BLaER1 (cell line): Measurements from ENCODE around the gene COMMD3.

Source experiments
- H3K27ac ChIP-seq: shearing (Covaris generic); formaldehyde crosslinking; 2 replicates; pipeline ENCODE4 v1.8.1; 2022
- H3K27me3 ChIP-seq: shearing (Covaris generic); formaldehyde crosslinking; 2 replicates; pipeline ENCODE4 v1.8.1; 2022
- H3K36me3 ChIP-seq: shearing (Covaris generic); formaldehyde crosslinking; 2 replicates; pipeline ENCODE4 v1.8.1; 2022
- H3K4me1 ChIP-seq: shearing (Covaris generic); formaldehyde crosslinking; 2 replicates; pipeline ENCODE4 v1.8.1; 2022
- H3K4me2 ChIP-seq: shearing (Covaris generic); formaldehyde crosslinking; 2 replicates; pipeline ENCODE4 v1.8.1; 2022
- H3K4me3 ChIP-seq: shearing (Covaris generic); formaldehyde crosslinking; 2 replicates; pipeline ENCODE4 v1.8.1; 2022
- H3K9ac ChIP-seq: shearing (Covaris generic); formaldehyde crosslinking; 2 replicates; pipeline ENCODE4 v1.8.1; 2022
- H3K9me3 ChIP-seq: shearing (Covaris generic); formaldehyde crosslinking; 2 replicates; pipeline ENCODE4 v1.8.1; 2022
- H4K20me1 ChIP-seq: shearing (Covaris generic); formaldehyde crosslinking; 2 replicates; pipeline ENCODE4 v1.8.1; 2022
- Cebpa-rat ChIP-seq: shearing (Covaris generic); IDR thresholded peaks from 2 replicates; pipeline ENCODE4 v1.8.1; 2022

COMMD3 gene

DNA sequence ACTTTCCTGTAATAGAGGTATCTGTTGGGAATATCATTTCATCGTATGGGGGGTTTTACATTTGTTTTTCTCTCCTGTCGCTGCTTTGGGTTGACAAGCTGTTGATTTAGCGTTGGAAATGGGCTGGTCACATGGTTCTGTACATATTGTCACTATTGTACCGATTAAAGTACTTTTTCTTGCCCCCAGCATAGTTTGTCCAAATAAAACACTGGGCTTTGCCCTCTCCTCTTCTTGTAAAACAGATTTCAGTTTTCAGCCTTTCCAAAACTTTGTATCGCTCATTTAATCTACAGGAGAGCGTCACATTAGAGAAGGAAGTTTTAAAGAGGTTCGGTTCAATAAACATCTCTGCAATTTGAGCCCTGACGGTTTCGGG lies 8.7 kb downstream of the COMMD3 start:
- Histone ChIP-seq H3K9me3 (no peaks in the 10 kb centered on the region), H4K20me1 (peaks cover 56% of the 10 kb centered on the region), H3K4me3 (peak overlapping the region; percentile 75), H3K4me1 (no peaks in the 10 kb centered on the region), H3K9ac (peak overlapping the region; percentile 97), H3K27me3 (peaks cover 87% of the 10 kb centered on the region), H3K27ac (peak overlapping the region; percentile 96), H3K4me2 (peak overlapping the region; percentile 55), H3K36me3 (peaks cover 9% of the 10 kb centered on the region; the same call in 1 of the 2 replicates)
- no peak for TF ChIP-seq Cebpa-rat

DNA sequence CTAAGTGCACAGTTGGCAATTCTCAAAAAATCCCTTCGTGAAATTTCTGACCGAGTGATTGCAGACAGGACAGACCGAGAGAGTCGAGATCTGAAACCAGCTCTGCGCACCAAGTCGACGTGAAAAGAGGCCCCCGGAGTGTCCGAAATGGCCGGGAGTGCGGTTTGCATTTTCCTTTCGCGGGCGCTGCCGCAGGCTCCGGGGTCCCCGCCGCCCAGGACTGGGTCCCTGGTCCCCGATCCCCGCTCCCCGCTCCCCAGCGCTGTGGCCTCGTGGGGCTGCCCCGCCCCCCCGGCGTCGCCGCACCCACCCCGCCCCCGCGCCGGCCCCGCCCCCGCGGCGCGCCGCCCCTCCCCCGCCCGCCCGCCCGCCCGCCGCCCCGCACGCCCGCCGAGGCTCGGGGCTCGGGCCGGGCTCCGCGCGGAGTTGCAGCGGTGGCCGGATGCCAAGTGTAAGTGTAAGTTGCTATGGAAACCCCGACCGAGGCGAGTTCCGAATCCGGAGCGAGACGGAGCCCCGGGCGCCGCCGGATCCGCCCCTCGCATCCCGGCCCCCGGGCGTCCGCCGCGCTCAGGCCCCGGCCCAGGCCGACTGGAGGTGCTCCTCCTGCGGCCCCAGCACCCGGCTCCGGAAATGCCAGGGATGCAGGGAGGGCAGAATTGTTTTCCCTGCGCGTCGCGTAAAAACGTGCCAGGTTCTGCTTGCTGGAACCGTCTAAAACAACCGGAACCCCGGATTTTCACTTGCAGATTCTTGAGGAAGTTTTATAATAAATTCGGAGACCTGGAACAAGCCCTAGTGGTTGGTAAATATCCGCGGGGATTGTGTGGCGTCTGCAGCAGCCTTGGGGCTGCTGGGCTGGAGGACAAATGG lies 9.3 kb downstream of the COMMD3 start:
- no peaks in the 10 kb centered on the region for H3K9me3 ChIP-seq
- H3K4me1 ChIP-seq: no peaks in the 10 kb centered on the region
- peak overlapping the region; percentile 97 for H3K9ac ChIP-seq
- H3K27ac ChIP-seq: peak overlapping the region; percentile 98
- peaks cover 49% of the 10 kb centered on the region for H4K20me1 ChIP-seq
- H3K4me2 ChIP-seq: peak overlapping the region; percentile 59
- peaks cover 10% of the 10 kb centered on the region; the same call in 1 of the 2 replicates for H3K36me3 ChIP-seq
- peak overlapping the region; percentile 77 for H3K4me3 ChIP-seq
- no peak for TF ChIP-seq Cebpa-rat
- H3K27me3 ChIP-seq: peaks cover 86% of the 10 kb centered on the region

DNA sequence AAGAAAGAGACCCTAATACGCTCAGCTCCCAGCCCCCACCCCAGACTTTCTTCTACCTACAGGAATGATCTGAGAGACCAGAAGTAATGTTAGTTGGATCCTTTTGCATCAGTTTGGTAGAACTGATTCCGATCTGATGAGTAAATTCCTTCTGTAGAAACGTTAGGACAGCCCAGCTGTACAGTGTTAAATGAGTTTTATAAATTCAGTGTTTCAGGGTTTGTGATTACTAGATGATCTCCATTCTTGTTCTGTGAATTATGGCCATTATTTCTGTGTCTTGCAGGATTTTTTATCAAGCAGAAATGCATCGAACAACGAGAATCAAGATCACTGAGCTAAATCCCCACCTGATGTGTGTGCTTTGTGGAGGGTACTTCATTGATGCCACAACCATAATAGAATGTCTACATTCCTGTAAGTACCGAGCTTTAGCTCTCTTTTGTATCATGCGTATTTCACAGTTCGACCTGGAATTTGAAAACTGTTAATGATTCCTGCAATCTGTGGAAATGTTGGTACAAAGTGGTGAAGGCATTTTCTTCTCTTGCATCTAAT lies 10.0 kb downstream of the COMMD3 start:
- Histone ChIP-seq H3K36me3 (peaks cover 10% of the 10 kb centered on the region; the same call in 1 of the 2 replicates), H3K27me3 (peaks cover 86% of the 10 kb centered on the region), H3K9ac (peak overlapping the region; percentile 85), H3K9me3 (no peaks in the 10 kb centered on the region), H3K4me2 (peak overlapping the region; percentile 59), H3K4me3 (peak overlapping the region; percentile 77), H3K27ac (peak overlapping the region; percentile 98), H3K4me1 (no peaks in the 10 kb centered on the region), H4K20me1 (peaks cover 48% of the 10 kb centered on the region)
- no peak for TF ChIP-seq Cebpa-rat

DNA sequence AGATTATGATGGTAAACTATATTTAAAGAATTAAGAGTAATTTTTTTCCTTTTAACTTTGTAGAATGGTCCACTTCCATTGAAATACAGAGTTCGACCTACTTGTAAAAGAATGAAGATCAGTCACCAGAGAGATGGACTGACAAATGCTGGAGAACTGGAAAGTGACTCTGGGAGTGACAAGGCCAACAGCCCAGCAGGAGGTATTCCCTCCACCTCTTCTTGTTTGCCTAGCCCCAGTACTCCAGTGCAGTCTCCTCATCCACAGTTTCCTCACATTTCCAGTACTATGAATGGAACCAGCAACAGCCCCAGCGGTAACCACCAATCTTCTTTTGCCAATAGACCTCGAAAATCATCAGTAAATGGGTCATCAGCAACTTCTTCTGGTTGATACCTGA lies 13.0 kb downstream of the COMMD3 start:
- H3K27me3 ChIP-seq: peaks cover 86% of the 10 kb centered on the region

DNA sequence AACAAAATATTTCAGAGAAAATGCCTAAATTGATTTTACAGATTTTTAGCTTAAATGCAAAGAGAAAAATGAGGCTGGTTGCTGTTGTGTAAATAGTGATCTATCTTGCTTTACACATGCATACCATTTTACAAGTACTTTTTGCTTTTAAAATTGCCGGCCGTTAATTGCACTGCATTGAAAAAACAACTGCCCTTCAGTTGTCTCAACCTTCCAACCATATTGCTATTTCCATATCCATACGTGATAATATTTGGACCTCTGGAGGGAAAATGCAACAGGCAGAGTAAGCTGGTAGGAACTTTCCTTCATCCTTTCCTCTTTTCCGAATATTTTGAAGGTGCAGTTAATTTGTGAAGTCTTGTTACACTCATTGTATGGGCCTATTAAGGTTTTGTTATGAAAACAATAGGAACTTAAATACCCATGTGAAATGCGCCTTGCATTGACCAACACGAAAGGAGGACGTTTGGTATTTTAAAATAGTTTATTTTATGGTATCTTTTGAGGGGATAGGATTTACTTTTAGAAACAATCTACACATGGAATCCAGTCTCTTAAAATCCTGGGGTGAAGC lies 16.0 kb downstream of the COMMD3 start:
- peak overlapping the region; percentile 79 for H3K4me2 ChIP-seq
- peak overlapping the region; percentile 77 for H3K4me3 ChIP-seq
- H4K20me1 ChIP-seq: peaks cover 17% of the 10 kb centered on the region
- peak overlapping the region; percentile 98 for H3K27ac ChIP-seq
- no peak for TF ChIP-seq Cebpa-rat
- H3K9me3 ChIP-seq: peaks cover 19% of the 10 kb centered on the region
- H3K36me3 ChIP-seq: peaks cover 10% of the 10 kb centered on the region; the same call in 1 of the 2 replicates
- H3K4me1 ChIP-seq: peaks cover 13% of the 10 kb centered on the region
- H3K9ac ChIP-seq: peak overlapping the region; percentile 92
- H3K27me3 ChIP-seq: peaks cover 87% of the 10 kb centered on the region

More for the DNA sequence above, 13.0 kb downstream of the COMMD3 start:
- peak overlapping the region; percentile 85 for H3K9ac ChIP-seq
- no peak for TF ChIP-seq Cebpa-rat
- peaks cover 2% of the 10 kb centered on the region for H3K9me3 ChIP-seq
- H4K20me1 ChIP-seq: peaks cover 25% of the 10 kb centered on the region
- H3K4me1 ChIP-seq: peaks cover 7% of the 10 kb centered on the region
- peak overlapping the region; percentile 65 for H3K4me2 ChIP-seq
- peak overlapping the region; percentile 77 for H3K4me3 ChIP-seq
- peak overlapping the region; percentile 98 for H3K27ac ChIP-seq
- H3K36me3 ChIP-seq: peaks cover 10% of the 10 kb centered on the region; the same call in 1 of the 2 replicates

DNA sequence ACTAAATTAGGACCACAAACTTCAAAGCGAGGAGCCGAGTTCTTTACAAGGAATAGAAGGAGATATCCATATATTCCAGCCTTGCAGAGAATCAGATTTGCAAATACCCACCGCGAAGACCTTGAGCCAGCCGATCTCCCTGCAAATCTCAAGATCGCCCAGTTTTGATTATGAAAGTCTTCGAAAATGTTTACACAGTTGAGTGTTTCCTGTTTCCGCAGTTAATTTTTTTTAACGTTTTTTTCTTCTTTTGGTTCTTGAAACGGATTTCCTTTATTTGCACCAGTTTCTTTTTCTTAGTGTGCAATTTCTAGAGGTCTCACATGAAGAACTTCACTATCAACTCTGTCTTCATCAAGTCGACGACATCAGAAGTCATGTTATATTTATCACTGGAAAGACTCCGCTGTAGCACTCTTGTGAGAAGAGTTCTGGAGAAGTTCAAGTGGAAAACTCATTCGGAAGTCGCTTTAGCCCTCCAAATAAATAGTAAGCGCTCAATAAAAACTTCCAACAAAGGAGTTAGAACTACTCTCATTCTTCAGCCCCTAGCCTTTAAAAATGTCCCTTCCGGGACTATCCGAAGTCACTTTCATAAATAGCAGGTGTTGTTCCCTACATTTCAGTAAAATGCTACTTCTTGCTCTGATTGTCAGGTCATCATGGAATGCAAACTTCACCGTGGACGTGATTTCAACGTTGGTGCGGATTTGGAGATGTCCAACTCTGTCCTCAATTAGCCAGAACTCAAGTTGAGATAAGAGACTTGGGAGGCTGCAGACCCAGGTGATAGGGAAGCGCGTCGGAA lies 17.2 kb downstream of the COMMD3 start:
- H3K4me2 ChIP-seq: peak overlapping the region; percentile 79
- peak overlapping the region; percentile 77 for H3K4me3 ChIP-seq
- peak overlapping the region; percentile 98 for H3K27ac ChIP-seq

DNA sequence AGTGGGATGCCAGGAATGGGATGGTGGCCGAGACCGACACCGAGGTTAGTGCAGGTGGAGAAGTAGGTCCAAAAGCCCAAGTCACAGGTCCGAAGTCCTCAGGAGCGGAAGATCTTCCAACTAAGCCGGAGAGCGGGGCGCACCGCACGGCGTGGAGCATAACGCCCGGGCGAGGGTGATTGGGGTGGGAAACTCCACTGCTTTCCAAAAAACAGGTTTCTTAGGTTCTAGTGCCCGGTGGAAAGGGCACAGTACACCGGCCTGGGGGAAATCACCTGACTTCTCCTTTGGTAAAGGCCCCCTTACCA lies 17.7 kb downstream of the COMMD3 start:
- Histone ChIP-seq H3K4me2 (peak overlapping the region; percentile 79), H3K9ac (peak overlapping the region; percentile 92), H3K27me3 (peaks cover 96% of the 10 kb centered on the region)

More for the DNA sequence above, 17.2 kb downstream of the COMMD3 start:
- H3K9ac ChIP-seq: peak overlapping the region; percentile 92
- H3K9me3 ChIP-seq: peaks cover 19% of the 10 kb centered on the region
- H3K36me3 ChIP-seq: peaks cover 10% of the 10 kb centered on the region; the same call in 1 of the 2 replicates
- peaks cover 91% of the 10 kb centered on the region for H3K27me3 ChIP-seq
- TF ChIP-seq Cebpa-rat: no peak
- H3K4me1 ChIP-seq: peaks cover 13% of the 10 kb centered on the region
- peaks cover 20% of the 10 kb centered on the region for H4K20me1 ChIP-seq

DNA sequence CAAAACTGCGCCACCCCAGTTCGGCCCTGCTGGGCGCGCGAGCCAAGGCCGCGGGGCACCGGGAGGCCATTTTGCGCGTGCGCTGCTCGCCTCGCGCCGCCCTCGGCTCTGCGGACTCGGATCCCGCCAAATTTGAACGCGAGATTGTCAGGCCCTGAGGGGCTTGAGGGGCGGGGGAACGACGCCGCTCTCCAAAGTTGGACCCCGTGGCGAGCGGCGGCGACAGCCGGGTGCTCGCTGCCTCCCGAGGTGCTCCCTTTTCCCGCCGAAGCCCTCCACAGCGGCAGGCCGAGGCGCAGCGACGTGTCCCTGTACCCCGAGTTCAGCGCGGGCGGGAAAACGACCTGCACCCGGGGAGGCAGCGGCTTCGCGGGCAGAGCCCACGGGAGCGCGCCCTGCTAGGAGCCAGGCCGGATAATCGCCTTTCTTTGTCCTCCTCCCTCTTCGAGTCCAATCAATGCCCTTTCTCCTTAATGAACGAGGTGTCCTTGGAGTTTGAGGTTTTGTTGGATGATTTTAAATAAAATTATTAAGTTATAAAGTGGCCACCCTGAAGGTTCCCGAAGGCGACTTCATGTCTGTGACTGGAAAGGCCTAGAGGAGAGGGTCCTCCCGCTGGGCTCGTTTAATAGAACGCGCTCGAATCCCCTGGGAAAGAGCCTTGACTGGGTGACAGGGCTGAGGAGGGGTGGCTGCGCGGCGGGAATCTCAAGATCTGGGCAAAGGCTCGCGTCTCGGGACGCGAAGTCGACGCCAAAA lies 18.4 kb downstream of the COMMD3 start:
- Histone ChIP-seq H3K9me3 (peaks cover 19% of the 10 kb centered on the region), H3K9ac (peak overlapping the region; percentile 92), H3K4me1 (peaks cover 21% of the 10 kb centered on the region), H4K20me1 (peaks cover 22% of the 10 kb centered on the region), H3K4me3 (peak overlapping the region; percentile 77), H3K27ac (peak overlapping the region; percentile 98), H3K4me2 (peak overlapping the region; percentile 79), H3K36me3 (peaks cover 4% of the 10 kb centered on the region; the same call in 1 of the 2 replicates), H3K27me3 (peaks cover 96% of the 10 kb centered on the region)
- TF ChIP-seq Cebpa-rat: no peak

More for the DNA sequence above, 17.7 kb downstream of the COMMD3 start:
- Histone ChIP-seq H3K9me3 (peaks cover 19% of the 10 kb centered on the region), H3K27ac (peak overlapping the region; percentile 98), H4K20me1 (peaks cover 20% of the 10 kb centered on the region), H3K36me3 (peaks cover 10% of the 10 kb centered on the region; the same call in 1 of the 2 replicates), H3K4me3 (peak overlapping the region; percentile 77), H3K4me1 (peaks cover 14% of the 10 kb centered on the region)
- TF ChIP-seq Cebpa-rat: no peak
